Activated T-cell treated with anti-CD3 and anti-CD28 coated beads, Interleukin-2, amount 50 U/mL, for 72 hours (primary cell): ENCODE measurements around the gene XPR1. TPM values are rescaled to one million over a fixed set of nuclear protein-coding genes. Genes with fewer than 3 reads are reported as not detected.

ENCODE experiments used
- ATAC-seq, 2 donors: fragments of 150-1000 bp; cut with Tn5 transposase; replicated peaks in 1 of 2; 2 replicates each; pipeline ENCODE4 v1.10.0; 2021; ENCODE audit warnings: moderate library complexity in 2 of 2, mild to moderate bottlenecking in 1 of 2
- DNase-seq, 2 donors: peaks; one replicate each; pipeline ENCODE4 v3.0.0; 2021 to 2022; ENCODE audit warnings: mixed read lengths in 1 of 2
- H3K27ac Mint-ChIP-seq: one replicate; pipeline ENCODE4 v1.8.0; 2022; ENCODE audit warnings: mild to moderate bottlenecking, moderate library complexity, mixed read lengths
- H3K27me3 Mint-ChIP-seq: one replicate; pipeline ENCODE4 v1.8.0; 2022; ENCODE audit warnings: low read depth, mixed read lengths
- H3K36me3 Mint-ChIP-seq, 2 donors: one replicate each; pipeline ENCODE4 v1.8.0; 2022; ENCODE audit warnings: mixed read lengths in 2 of 2, mild to moderate bottlenecking in 1 of 2; ENCODE audit not compliant: insufficient read depth in 2 of 2
- H3K4me1 Mint-ChIP-seq: one replicate; pipeline ENCODE4 v1.8.0; 2022; ENCODE audit warnings: low read depth, mixed read lengths
- H3K4me3 Mint-ChIP-seq, 2 donors: one replicate each; pipeline ENCODE4 v1.8.0; 2022; ENCODE audit warnings: mild to moderate bottlenecking in 2 of 2, mixed read lengths in 2 of 2, moderate library complexity in 2 of 2
- H3K9me3 Mint-ChIP-seq, 2 donors: one replicate each; pipeline ENCODE4 v1.8.0; 2022; ENCODE audit warnings: mixed read lengths in 2 of 2
- total RNA-seq, 2 donors: library from RNA; stranded (reverse); gene quantifications; one replicate each; pipeline ENCODE4 v1.2.3, GENCODE V29; 2022

XPR1 gene
- total RNA-seq: 10 to 100 TPM; 17.8 to 20.3 TPM

GRCh38 chr1:180631766-180632325 is at the start of gene XPR1:
TSS of gene XPR1 (plus strand) at chr1:180632022. CDS start at chr1:180632202, 180 bp downstream.
- Mint-ChIP-seq H3K9me3 (no peaks in the 10 kb centered on the region), H3K27ac (peak within 1 kb of the TSS; percentile 64), H3K27me3 (peaks cover 8% of the 10 kb centered on the region), H3K4me3 (no peak within 1 kb of the TSS), H3K36me3 (peaks cover 2 to 3% of the 10 kb centered on the region in 2 donors), H3K4me1 (peaks cover 12% of the 10 kb centered on the region)
- DNase-seq (peak; percentile 96), ATAC-seq (peak; percentile 97)

GRCh38 chr1:180584869-180585268 is 47.0 kb upstream of the XPR1 start:
- H3K9me3 Mint-ChIP-seq: peaks cover 3 to 6% of the 10 kb centered on the region in 2 donors
- no peaks in the 10 kb centered on the region for H3K27me3 Mint-ChIP-seq
- DNase-seq (no peak), ATAC-seq (peak in 1 of 2 donors; percentile 3)
- peak overlapping the region; percentile 99 for H3K27ac Mint-ChIP-seq
- peak overlapping the region; percentile 60 to 86 for H3K4me3 Mint-ChIP-seq
- peaks cover 29% of the 10 kb centered on the region for H3K4me1 Mint-ChIP-seq
- H3K36me3 Mint-ChIP-seq: peaks cover 9 to 17% of the 10 kb centered on the region in 2 donors

- DNase-seq: no peak
- Mint-ChIP-seq H3K9me3 (peaks cover 3 to 6% of the 10 kb centered on the region in 2 donors), H3K4me3 (peak overlapping the region; percentile 60 to 86), H3K27ac (peak overlapping the region; percentile 99), H3K4me1 (peaks cover 29% of the 10 kb centered on the region), H3K36me3 (peaks cover 9 to 17% of the 10 kb centered on the region in 2 donors), H3K27me3 (no peaks in the 10 kb centered on the region)
- ATAC-seq: peak in 1 of 2 donors; percentile 3
Measured at GRCh38 chr1:180585994-180586359, 45.8 kb upstream of the XPR1 start.

GRCh38 chr1:180586671-180587155 is 45.1 kb upstream of the XPR1 start:
- Mint-ChIP-seq H3K27me3 (no peaks in the 10 kb centered on the region), H3K27ac (peak overlapping the region; percentile 79), H3K4me3 (peak overlapping the region; percentile 44 to 66), H3K9me3 (peaks cover 3 to 6% of the 10 kb centered on the region in 2 donors), H3K36me3 (peaks cover 9 to 17% of the 10 kb centered on the region in 2 donors), H3K4me1 (peaks cover 29% of the 10 kb centered on the region)
- DNase-seq: peak; percentile 32 to 36
- ATAC-seq: peak; percentile 73 to 85

- Mint-ChIP-seq H3K27ac (no peak overlapping the region), H3K4me3 (no peak overlapping the region), H3K4me1 (peaks cover 29% of the 10 kb centered on the region), H3K36me3 (peaks cover 9 to 17% of the 10 kb centered on the region in 2 donors), H3K27me3 (no peaks in the 10 kb centered on the region), H3K9me3 (peaks cover 3 to 6% of the 10 kb centered on the region in 2 donors)
- DNase-seq (no peak), ATAC-seq (no peak)
Measured at GRCh38 chr1:180588121-180588520, 43.7 kb upstream of the XPR1 start.

- no peak for ATAC-seq
- peaks cover 9 to 17% of the 10 kb centered on the region in 2 donors for H3K36me3 Mint-ChIP-seq
Measured at GRCh38 chr1:180590889-180591288, 40.9 kb upstream of the XPR1 start.

GRCh38 chr1:180593382-180593781 is 38.4 kb upstream of the XPR1 start:
- Mint-ChIP-seq H3K27ac (no peak overlapping the region), H3K4me1 (no peaks in the 10 kb centered on the region), H3K36me3 (peaks cover 3 to 6% of the 10 kb centered on the region in 2 donors), H3K27me3 (peaks cover 15% of the 10 kb centered on the region), H3K4me3 (no peak overlapping the region), H3K9me3 (peaks cover under 1 to 2% of the 10 kb centered on the region in 2 donors)
- DNase-seq (no peak), ATAC-seq (no peak)

More at GRCh38 chr1:180590889-180591288, 40.9 kb upstream of the XPR1 start:
- peaks cover 15% of the 10 kb centered on the region for H3K27me3 Mint-ChIP-seq
- H3K4me1 Mint-ChIP-seq: peaks cover 13% of the 10 kb centered on the region
- H3K27ac Mint-ChIP-seq: no peak overlapping the region
- peaks cover 3 to 6% of the 10 kb centered on the region in 2 donors for H3K9me3 Mint-ChIP-seq
- no peak for DNase-seq
- no peak overlapping the region for H3K4me3 Mint-ChIP-seq

- H3K36me3 Mint-ChIP-seq: no peaks in the 10 kb centered on the region
- peaks cover 15% of the 10 kb centered on the region for H3K27me3 Mint-ChIP-seq
- no peak for ATAC-seq
Measured at GRCh38 chr1:180594723-180595122, 37.1 kb upstream of the XPR1 start.

GRCh38 chr1:180595966-180596365 is 35.9 kb upstream of the XPR1 start:
- ATAC-seq (no peak), DNase-seq (no peak)
- H3K27me3 Mint-ChIP-seq: peaks cover 15% of the 10 kb centered on the region
- no peaks in the 10 kb centered on the region for H3K36me3 Mint-ChIP-seq
- H3K9me3 Mint-ChIP-seq: no peaks in the 10 kb centered on the region
- no peak overlapping the region for H3K27ac Mint-ChIP-seq
- H3K4me1 Mint-ChIP-seq: no peaks in the 10 kb centered on the region
- H3K4me3 Mint-ChIP-seq: no peak overlapping the region

More at GRCh38 chr1:180594723-180595122, 37.1 kb upstream of the XPR1 start:
- Mint-ChIP-seq H3K9me3 (no peaks in the 10 kb centered on the region), H3K27ac (no peak overlapping the region), H3K4me3 (no peak overlapping the region), H3K4me1 (no peaks in the 10 kb centered on the region)
- DNase-seq: no peak

- H3K4me3 Mint-ChIP-seq: no peak overlapping the region
- no peak for ATAC-seq
- H3K27ac Mint-ChIP-seq: no peak overlapping the region
- no peaks in the 10 kb centered on the region for H3K36me3 Mint-ChIP-seq
- no peak for DNase-seq
- H3K9me3 Mint-ChIP-seq: no peaks in the 10 kb centered on the region
- H3K4me1 Mint-ChIP-seq: no peaks in the 10 kb centered on the region
- H3K27me3 Mint-ChIP-seq: peaks cover 15% of the 10 kb centered on the region
Measured at GRCh38 chr1:180597520-180597919, 34.3 kb upstream of the XPR1 start.

- no peak for ATAC-seq
- H3K27me3 Mint-ChIP-seq: peaks cover 15% of the 10 kb centered on the region
- H3K4me1 Mint-ChIP-seq: no peaks in the 10 kb centered on the region
- H3K27ac Mint-ChIP-seq: no peak overlapping the region
- no peaks in the 10 kb centered on the region for H3K36me3 Mint-ChIP-seq
- H3K4me3 Mint-ChIP-seq: no peak overlapping the region
- no peaks in the 10 kb centered on the region for H3K9me3 Mint-ChIP-seq
- no peak for DNase-seq
Measured at GRCh38 chr1:180598333-180598974, 33.4 kb upstream of the XPR1 start.

- H3K36me3 Mint-ChIP-seq: no peaks in the 10 kb centered on the region
- no peaks in the 10 kb centered on the region for H3K4me1 Mint-ChIP-seq
- peaks cover 5% of the 10 kb centered on the region for H3K27me3 Mint-ChIP-seq
- no peak overlapping the region for H3K27ac Mint-ChIP-seq
- DNase-seq: no peak
- H3K9me3 Mint-ChIP-seq: no peaks in the 10 kb centered on the region
- H3K4me3 Mint-ChIP-seq: no peak overlapping the region
- ATAC-seq: no peak
Measured at GRCh38 chr1:180600343-180600742, 31.5 kb upstream of the XPR1 start.

- no peak for ATAC-seq
- no peaks in the 10 kb centered on the region for H3K27me3 Mint-ChIP-seq
- no peaks in the 10 kb centered on the region for H3K9me3 Mint-ChIP-seq
- no peak overlapping the region for H3K27ac Mint-ChIP-seq
- H3K36me3 Mint-ChIP-seq: no peaks in the 10 kb centered on the region
- H3K4me1 Mint-ChIP-seq: no peaks in the 10 kb centered on the region
- no peak for DNase-seq
- no peak overlapping the region for H3K4me3 Mint-ChIP-seq
Measured at GRCh38 chr1:180601512-180601911, 30.3 kb upstream of the XPR1 start.
